Liver (tissue), 9 donors: Measurements from ENCODE around the gene RCOR1. TPM values are rescaled to one million over a fixed set of nuclear protein-coding genes. Genes with fewer than 3 reads are reported as not detected.

Experiments used
- DNase-seq: peaks from one replicate; pipeline ENCODE4 v3.0.0-alpha.2; 2017; ENCODE audit warnings: low spot score
- H3K27ac ChIP-seq, 2 donors: one replicate each; pipeline ENCODE4 v1.7.0; 2013; ENCODE audit warnings: inconsistent platforms in 2 of 2, low read length in 2 of 2, control low read depth in 1 of 2, low read depth in 1 of 2, mild to moderate bottlenecking in 1 of 2
- H3K27me3 ChIP-seq, 4 donors: one replicate each; pipeline versions ENCODE4 v1.6.1 to v1.7.0; 2013; ENCODE audit warnings: low read length in 3 of 4, inconsistent platforms in 1 of 4, mild to moderate bottlenecking in 1 of 4, moderate library complexity in 1 of 4; ENCODE audit not compliant: control insufficient read depth in 4 of 4, insufficient read depth in 4 of 4
- H3K36me3 ChIP-seq, 4 donors: one replicate each; pipeline versions ENCODE4 v1.6.1 to v1.7.0; 2013; ENCODE audit warnings: low read length in 3 of 4, mild to moderate bottlenecking in 3 of 4, low read depth in 1 of 4, moderate library complexity in 1 of 4; ENCODE audit not compliant: control insufficient read depth in 4 of 4, insufficient read depth in 3 of 4
- H3K4me1 ChIP-seq, 4 donors: one replicate each; pipeline versions ENCODE4 v1.6.1 to v1.7.0; 2013; ENCODE audit warnings: low read length in 3 of 4, mild to moderate bottlenecking in 3 of 4, moderate library complexity in 1 of 4; ENCODE audit not compliant: control insufficient read depth in 4 of 4, insufficient read depth in 4 of 4
- H3K4me3 ChIP-seq, 3 donors: one replicate each; pipeline versions ENCODE4 v1.6.1 to v1.7.0; 2013; ENCODE audit warnings: low read length in 3 of 3, control low read depth in 1 of 3, low read depth in 1 of 3, mild to moderate bottlenecking in 1 of 3
- H3K9ac ChIP-seq, 2 donors: one replicate each; pipeline ENCODE4 v1.7.0; 2013; ENCODE audit warnings: low read length in 2 of 2, mild to moderate bottlenecking in 2 of 2, moderate library complexity in 2 of 2, control low read depth in 1 of 2, low read depth in 1 of 2
- H3K9me3 ChIP-seq, 4 donors: one replicate each; pipeline versions ENCODE4 v1.6.1 to v1.7.0; 2013; ENCODE audit warnings: low read length in 3 of 4; ENCODE audit not compliant: control insufficient read depth in 4 of 4
- EGR1 ChIP-seq, 2 donors: IDR thresholded peaks; 2 replicates each; pipeline ENCODE4 v1.6.1; 2016 to 2018; ENCODE audit warnings: antibody characterized with exemption in 2 of 2, low read depth in 2 of 2
- FOXA2 ChIP-seq: IDR thresholded peaks from 2 replicates; pipeline ENCODE4 v1.6.1; 2016; ENCODE audit warnings: antibody characterized with exemption
- GABPA ChIP-seq, 2 donors: IDR thresholded peaks in 1 of 2; conservative IDR thresholded peaks in 1 of 2; 2 replicates each; pipeline ENCODE4 v1.6.1; 2016; ENCODE audit warnings: antibody characterized with exemption in 2 of 2, mild to moderate bottlenecking in 1 of 2, moderate library complexity in 1 of 2
- HNF4A ChIP-seq, 2 donors: conservative IDR thresholded peaks; 2 replicates each; pipeline ENCODE4 v1.6.1; 2016; ENCODE audit warnings: antibody characterized with exemption in 2 of 2, mild to moderate bottlenecking in 2 of 2
- HNF4G ChIP-seq: IDR thresholded peaks from 2 replicates; pipeline ENCODE4 v1.6.1; 2016; ENCODE audit warnings: antibody characterized with exemption
- NR2F2 ChIP-seq: IDR thresholded peaks from 2 replicates; pipeline ENCODE4 v1.6.1; 2016; ENCODE audit warnings: antibody characterized with exemption
- RAD21 ChIP-seq, 2 donors: IDR thresholded peaks; 2 replicates each; pipeline ENCODE4 v1.6.1; 2016; ENCODE audit warnings: antibody characterized with exemption in 2 of 2, mild to moderate bottlenecking in 2 of 2
- SP1 ChIP-seq: IDR thresholded peaks from 2 replicates; pipeline ENCODE4 v1.6.1; 2018; ENCODE audit warnings: antibody characterized with exemption, mild to moderate bottlenecking
- TAF1 ChIP-seq: conservative IDR thresholded peaks from 2 replicates; pipeline ENCODE4 v1.6.1; 2016; ENCODE audit warnings: antibody characterized with exemption, mild to moderate bottlenecking
- YY1 ChIP-seq: IDR thresholded peaks from 2 replicates; pipeline ENCODE4 v1.6.1; 2016; ENCODE audit warnings: antibody characterized with exemption, mild to moderate bottlenecking
- WGBS: extraction: QIAGEN DNeasy Blood & Tissue Kit; methylation state at CpG from one replicate; pipeline ENCODE4 v1.1.7; 2013; 5-methylcytosine and 5-hydroxymethylcytosine counted together
- polyA plus RNA-seq, 2 donors: library from polyadenylated mRNA; stranded (reverse) in 1 of 2; unstranded in 1 of 2; fragments of 200-250 nt in 1 of 2; fragments of >200 nt in 1 of 2; fragmentation: Nextera tagmentation in 1 of 2; extraction: Ambion mirVana in 1 of 2; gene quantifications; one replicate each; pipeline versions ENCODE4 v1.2.1 to v1.2.3, GENCODE V29; 2013 to 2015
- total RNA-seq, 2 donors: library from RNA; depleted of rRNA; stranded (reverse); fragments of >200 nt; gene quantifications; one replicate each; pipeline ENCODE4 v1.2.3, GENCODE V29; 2014
- TF ChIP-seq, protein P1 (sequence below): IDR thresholded peaks from 2 replicates; pipeline ENCODE4 v1.6.1; 2016; ENCODE audit warnings: antibody characterized with exemption
- TF ChIP-seq, protein P2 (sequence below): IDR thresholded peaks from 2 replicates; pipeline ENCODE4 v1.6.1; 2016; ENCODE audit warnings: antibody characterized with exemption
- TF ChIP-seq, protein P3 (sequence below): fragments of 150-350 bp; IDR thresholded peaks from 2 replicates; pipeline ENCODE4 v1.5.1; 2017; ENCODE audit warnings: improper control_type of control experiment, low read depth, low read length; ENCODE audit not compliant: missing input control
- TF ChIP-seq, protein P4 (sequence below): IDR thresholded peaks from 2 replicates; pipeline ENCODE4 v1.6.1; 2016; ENCODE audit warnings: antibody characterized with exemption
- donor health status: healthy.
- donor health status: healthy.
- donor health status: healthy.
- donor health status: healthy.
- donor health status: healthy.

RCOR1 gene
- total and polyA plus RNA-seq, 4 donors: 4.2 to 17.0 (median 5.7) TPM

DNA sequence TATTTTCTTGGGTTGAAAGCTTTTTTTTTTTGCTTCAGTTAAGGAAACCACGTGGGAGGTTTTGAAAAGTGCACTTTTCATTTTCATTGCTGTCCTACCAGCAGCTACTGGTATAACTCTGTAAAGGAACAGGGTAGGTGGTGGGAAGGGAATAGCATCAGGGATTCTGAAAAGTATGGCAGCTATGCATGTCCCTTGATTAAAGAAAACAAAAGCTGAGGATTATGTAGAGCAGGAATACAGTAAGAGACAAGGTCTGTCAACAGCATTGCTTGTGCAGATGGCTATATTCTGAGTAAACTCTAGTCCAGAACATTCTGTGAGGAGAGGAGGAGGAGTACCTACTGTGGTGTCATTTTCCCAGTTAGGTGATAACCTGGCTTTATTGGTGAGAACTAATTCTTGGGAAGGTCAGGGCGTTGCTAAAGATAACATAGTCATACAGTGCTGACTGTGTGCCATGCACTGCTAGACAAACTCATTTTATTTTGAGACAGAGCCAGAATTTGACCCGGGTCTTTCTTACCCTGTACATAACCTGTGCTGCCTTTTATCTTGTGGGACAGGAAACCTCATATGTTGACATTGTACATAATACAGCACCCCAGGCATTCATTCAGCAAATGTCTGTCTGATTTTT lies 104.5 kb downstream of the RCOR1 start:
- no peaks in the 10 kb centered on the region for H3K36me3 ChIP-seq
- no peak overlapping the region for H3K27ac ChIP-seq
- H3K9me3 ChIP-seq: no peaks in the 10 kb centered on the region
- no peaks in the 10 kb centered on the region for H3K27me3 ChIP-seq
- peaks cover 0 to 25% (median 8%) of the 10 kb centered on the region in 4 donors for H3K4me1 ChIP-seq
- peak overlapping the region in 1 of 2 donors; percentile 3 for H3K9ac ChIP-seq
- TF ChIP-seq RAD21 (IDR thresholded peaks at IDR 0.05) (no peak), FOXA2 (no peak), YY1 (no peak), SP1 (no peak)
- TF ChIP-seq, protein P1, sequence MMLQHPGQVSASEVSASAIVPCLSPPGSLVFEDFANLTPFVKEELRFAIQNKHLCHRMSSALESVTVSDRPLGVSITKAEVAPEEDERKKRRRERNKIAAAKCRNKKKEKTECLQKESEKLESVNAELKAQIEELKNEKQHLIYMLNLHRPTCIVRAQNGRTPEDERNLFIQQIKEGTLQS: no peak
- DNase-seq: no peak
- 32% methylated on average over 3 of the region's 3 CpGs for WGBS
- no peak overlapping the region for H3K4me3 ChIP-seq

DNA sequence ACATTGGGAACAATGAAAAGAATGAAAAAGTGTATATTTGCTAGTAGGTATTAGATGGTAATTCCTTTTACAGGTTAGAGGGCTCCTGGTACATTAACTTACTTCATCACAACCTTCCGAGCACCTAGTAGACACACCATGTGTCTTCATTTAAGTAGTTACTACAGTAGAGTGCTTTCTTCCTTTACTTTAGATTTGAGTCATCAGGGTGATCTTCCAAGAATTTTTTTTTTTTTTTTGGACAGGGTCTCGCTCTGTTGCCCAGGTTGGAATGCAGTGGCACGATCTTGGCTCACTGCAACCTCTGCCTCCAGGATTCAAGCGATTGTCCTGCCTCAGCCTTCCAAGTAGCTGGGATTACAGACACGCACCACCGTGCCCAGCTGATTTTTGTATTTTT lies 105.1 kb downstream of the RCOR1 start:
- Histone ChIP-seq H3K9me3 (no peaks in the 10 kb centered on the region), H3K36me3 (no peaks in the 10 kb centered on the region), H3K4me1 (peaks cover 0 to 25% (median 8%) of the 10 kb centered on the region in 4 donors), H3K4me3 (no peak overlapping the region), H3K27me3 (no peaks in the 10 kb centered on the region), H3K9ac (no peak overlapping the region), H3K27ac (no peak overlapping the region)
- DNase-seq: no peak
- TF ChIP-seq TAF1 (no peak), SP1 (no peak), EGR1 (IDR thresholded peaks at IDR 0.05; ENCODE audit: low read depth in 2 of 2) (no peak), HNF4G (no peak), NR2F2 (no peak), FOXA2 (no peak), HNF4A (conservative IDR thresholded peaks at IDR 0.05) (no peak), GABPA (IDR thresholded peaks at IDR 0.05 in 1 of 2, conservative IDR thresholded peaks at IDR 0.05 in 1 of 2) (no peak)
- TF ChIP-seq, protein P2, sequence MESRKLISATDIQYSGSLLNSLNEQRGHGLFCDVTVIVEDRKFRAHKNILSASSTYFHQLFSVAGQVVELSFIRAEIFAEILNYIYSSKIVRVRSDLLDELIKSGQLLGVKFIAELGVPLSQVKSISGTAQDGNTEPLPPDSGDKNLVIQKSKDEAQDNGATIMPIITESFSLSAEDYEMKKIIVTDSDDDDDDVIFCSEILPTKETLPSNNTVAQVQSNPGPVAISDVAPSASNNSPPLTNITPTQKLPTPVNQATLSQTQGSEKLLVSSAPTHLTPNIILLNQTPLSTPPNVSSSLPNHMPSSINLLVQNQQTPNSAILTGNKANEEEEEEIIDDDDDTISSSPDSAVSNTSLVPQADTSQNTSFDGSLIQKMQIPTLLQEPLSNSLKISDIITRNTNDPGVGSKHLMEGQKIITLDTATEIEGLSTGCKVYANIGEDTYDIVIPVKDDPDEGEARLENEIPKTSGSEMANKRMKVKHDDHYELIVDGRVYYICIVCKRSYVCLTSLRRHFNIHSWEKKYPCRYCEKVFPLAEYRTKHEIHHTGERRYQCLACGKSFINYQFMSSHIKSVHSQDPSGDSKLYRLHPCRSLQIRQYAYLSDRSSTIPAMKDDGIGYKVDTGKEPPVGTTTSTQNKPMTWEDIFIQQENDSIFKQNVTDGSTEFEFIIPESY: no peak
- TF ChIP-seq, protein P3, sequence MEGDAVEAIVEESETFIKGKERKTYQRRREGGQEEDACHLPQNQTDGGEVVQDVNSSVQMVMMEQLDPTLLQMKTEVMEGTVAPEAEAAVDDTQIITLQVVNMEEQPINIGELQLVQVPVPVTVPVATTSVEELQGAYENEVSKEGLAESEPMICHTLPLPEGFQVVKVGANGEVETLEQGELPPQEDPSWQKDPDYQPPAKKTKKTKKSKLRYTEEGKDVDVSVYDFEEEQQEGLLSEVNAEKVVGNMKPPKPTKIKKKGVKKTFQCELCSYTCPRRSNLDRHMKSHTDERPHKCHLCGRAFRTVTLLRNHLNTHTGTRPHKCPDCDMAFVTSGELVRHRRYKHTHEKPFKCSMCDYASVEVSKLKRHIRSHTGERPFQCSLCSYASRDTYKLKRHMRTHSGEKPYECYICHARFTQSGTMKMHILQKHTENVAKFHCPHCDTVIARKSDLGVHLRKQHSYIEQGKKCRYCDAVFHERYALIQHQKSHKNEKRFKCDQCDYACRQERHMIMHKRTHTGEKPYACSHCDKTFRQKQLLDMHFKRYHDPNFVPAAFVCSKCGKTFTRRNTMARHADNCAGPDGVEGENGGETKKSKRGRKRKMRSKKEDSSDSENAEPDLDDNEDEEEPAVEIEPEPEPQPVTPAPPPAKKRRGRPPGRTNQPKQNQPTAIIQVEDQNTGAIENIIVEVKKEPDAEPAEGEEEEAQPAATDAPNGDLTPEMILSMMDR: no peak
- TF ChIP-seq, protein P4, sequence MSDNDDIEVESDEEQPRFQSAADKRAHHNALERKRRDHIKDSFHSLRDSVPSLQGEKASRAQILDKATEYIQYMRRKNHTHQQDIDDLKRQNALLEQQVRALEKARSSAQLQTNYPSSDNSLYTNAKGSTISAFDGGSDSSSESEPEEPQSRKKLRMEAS: no peak
- TF ChIP-seq, protein P1: no peak
- 97% methylated on average over 6 of the region's 6 CpGs for WGBS
